ENCODE data around the gene ZNF486.
"Not testable (repeated sequence)": the region's sequence is repeated elsewhere in the genome, so short reads cannot be mapped to it uniquely, and the experiment has no call there.

Gene ZNF486

GRCh38 chr19:20167020-20167644, at the start of gene ZNF486:
TSS of gene ZNF486 (plus strand) at chr19:20167214. CDS start at chr19:20167331, 117 bp downstream.
- FAIRE-seq: no peak

GRCh38 chr19:20118064-20118839, 48.8 kb upstream of the ZNF486 start:
- not testable (repeated sequence) for FAIRE-seq

- FAIRE-seq: no peak
Measured at GRCh38 chr19:20124879-20125278, 42.1 kb upstream of the ZNF486 start.

- FAIRE-seq: not testable (repeated sequence)
Measured at GRCh38 chr19:20132933-20133332, 34.1 kb upstream of the ZNF486 start.

- not testable (repeated sequence) for FAIRE-seq
Measured at GRCh38 chr19:20137714-20138113, 29.3 kb upstream of the ZNF486 start.

GRCh38 chr19:20151617-20152145, 15.3 kb upstream of the ZNF486 start:
- FAIRE-seq: no peak

- not testable (repeated sequence) for FAIRE-seq
Measured at GRCh38 chr19:20152506-20152905, 14.5 kb upstream of the ZNF486 start.

- no peak for FAIRE-seq
Measured at GRCh38 chr19:20153281-20153680, 13.7 kb upstream of the ZNF486 start.

- no peak for FAIRE-seq
Measured at GRCh38 chr19:20154636-20155035, 12.4 kb upstream of the ZNF486 start.

- no peak for FAIRE-seq
Measured at GRCh38 chr19:20162821-20163220, 4.2 kb upstream of the ZNF486 start.

GRCh38 chr19:20164456-20164855, 2.6 kb upstream of the ZNF486 start:
- no peak for FAIRE-seq

- no peak for FAIRE-seq
Measured at GRCh38 chr19:20165971-20166592, 932 bp upstream of the ZNF486 start.

- no peak for FAIRE-seq
Measured at GRCh38 chr19:20167651-20168122, 673 bp downstream of the ZNF486 start.

GRCh38 chr19:20171285-20171684, 4.3 kb downstream of the ZNF486 start:
- FAIRE-seq: no peak

- not testable (repeated sequence) for FAIRE-seq
Measured at GRCh38 chr19:20175848-20176247, 8.8 kb downstream of the ZNF486 start.

- FAIRE-seq: not testable (repeated sequence)
Measured at GRCh38 chr19:20179956-20180355, 12.9 kb downstream of the ZNF486 start.

- FAIRE-seq: no peak
Measured at GRCh38 chr19:20182222-20182785, 15.3 kb downstream of the ZNF486 start.

- FAIRE-seq: no peak
Measured at GRCh38 chr19:20186174-20186573, 19.2 kb downstream of the ZNF486 start.

GRCh38 chr19:20197747-20198146, 30.7 kb downstream of the ZNF486 start:
- no peak for FAIRE-seq

- no peak for FAIRE-seq
Measured at GRCh38 chr19:20209051-20209450, 42.0 kb downstream of the ZNF486 start.

- not testable (repeated sequence) for FAIRE-seq
Measured at GRCh38 chr19:20214366-20214765, 47.4 kb downstream of the ZNF486 start.

- FAIRE-seq: not testable (repeated sequence)
Measured at GRCh38 chr19:20221605-20222004, 54.6 kb downstream of the ZNF486 start.

GRCh38 chr19:20233105-20233504, 66.1 kb downstream of the ZNF486 start:
- no peak for FAIRE-seq

Data from colon (tissue), 2 donors.